ENCODE data around the gene LMNTD1.

LMNTD1 gene

GRCh38 chr12:25574761-25575160, 21.7 kb upstream of the LMNTD1 start:
- DNase-seq (ENCODE audit: low read depth) = no peak
- no peak for TF ChIP-seq CTCF (IDR thresholded peaks at IDR 0.05; ENCODE audit: control insufficient read depth, extremely low read depth, insufficient read depth)
- no peak overlapping the region for H3K4me3 ChIP-seq (ENCODE audit: low read depth, low read length)

- TF ChIP-seq CTCF (IDR thresholded peaks at IDR 0.05; ENCODE audit: control insufficient read depth, extremely low read depth, insufficient read depth) = no peak
- DNase-seq (ENCODE audit: low read depth) = no peak
- H3K4me3 ChIP-seq (ENCODE audit: low read depth, low read length) = no peak overlapping the region
Measured at GRCh38 chr12:25573346-25573745, 20.3 kb upstream of the LMNTD1 start.

GRCh38 chr12:25570418-25570817, 17.3 kb upstream of the LMNTD1 start:
- no peak for DNase-seq (ENCODE audit: low read depth)
- TF ChIP-seq CTCF (IDR thresholded peaks at IDR 0.05; ENCODE audit: control insufficient read depth, extremely low read depth, insufficient read depth) = no peak
- no peak overlapping the region for H3K4me3 ChIP-seq (ENCODE audit: low read depth, low read length)

- H3K4me3 ChIP-seq (ENCODE audit: low read depth, low read length) = no peak overlapping the region
- TF ChIP-seq CTCF (IDR thresholded peaks at IDR 0.05; ENCODE audit: control insufficient read depth, extremely low read depth, insufficient read depth) = no peak
- DNase-seq (ENCODE audit: low read depth) = no peak
Measured at GRCh38 chr12:25566202-25566949, 13.3 kb upstream of the LMNTD1 start.

GRCh38 chr12:25558586-25558985, 5.5 kb upstream of the LMNTD1 start:
- TF ChIP-seq CTCF (IDR thresholded peaks at IDR 0.05; ENCODE audit: control insufficient read depth, extremely low read depth, insufficient read depth) = no peak
- no peak for DNase-seq (ENCODE audit: low read depth)

GRCh38 chr12:25557830-25558436, 4.8 kb upstream of the LMNTD1 start:
- peak; percentile 23 for DNase-seq (ENCODE audit: low read depth)
- peak; percentile 45 for TF ChIP-seq CTCF (IDR thresholded peaks at IDR 0.05; ENCODE audit: control insufficient read depth, extremely low read depth, insufficient read depth)
- no peak overlapping the region for H3K4me3 ChIP-seq (ENCODE audit: low read depth, low read length)

More at GRCh38 chr12:25558586-25558985, 5.5 kb upstream of the LMNTD1 start:
- no peak overlapping the region for H3K4me3 ChIP-seq (ENCODE audit: low read depth, low read length)
